Breast epithelium (tissue), 3 donors: ENCODE measurements around the gene ODF4.

Experiments used
- CTCF ChIP-seq, 3 donors: fragments of 450-650 bp; IDR thresholded peaks; one replicate each; pipeline ENCODE4 v1.5.1; 2016 to 2017; ENCODE audit warnings: antibody characterized with exemption in 3 of 3, mild to moderate bottlenecking in 3 of 3, moderate library complexity in 3 of 3
- POLR2AphosphoS5 ChIP-seq, 3 donors: sonication (generic); formaldehyde crosslinking; IDR thresholded peaks; one replicate each; pipeline ENCODE4 v1.6.1; 2017; ENCODE audit warnings: antibody characterized with exemption in 3 of 3

GRCh38 chr17:8386841-8387240 lies 47.2 kb downstream of the ODF4 start:
- TF ChIP-seq CTCF (IDR thresholded peaks at IDR 0.05) = no peak
- no peak for TF ChIP-seq POLR2AphosphoS5 (IDR thresholded peaks at IDR 0.05)
